GOT3 (cell line): ENCODE data around the gene GABBR2.
"Not testable (repeated sequence)": the region's sequence is repeated elsewhere in the genome, so short reads cannot be mapped to it uniquely, and the experiment has no call there.

Source experiments
- DNase-seq: peaks from one replicate; lab custom pipeline; 2025; ENCODE audit warnings: mixed read lengths; lab: John Stamatoyannopoulos, UW

Gene GABBR2

DNA sequence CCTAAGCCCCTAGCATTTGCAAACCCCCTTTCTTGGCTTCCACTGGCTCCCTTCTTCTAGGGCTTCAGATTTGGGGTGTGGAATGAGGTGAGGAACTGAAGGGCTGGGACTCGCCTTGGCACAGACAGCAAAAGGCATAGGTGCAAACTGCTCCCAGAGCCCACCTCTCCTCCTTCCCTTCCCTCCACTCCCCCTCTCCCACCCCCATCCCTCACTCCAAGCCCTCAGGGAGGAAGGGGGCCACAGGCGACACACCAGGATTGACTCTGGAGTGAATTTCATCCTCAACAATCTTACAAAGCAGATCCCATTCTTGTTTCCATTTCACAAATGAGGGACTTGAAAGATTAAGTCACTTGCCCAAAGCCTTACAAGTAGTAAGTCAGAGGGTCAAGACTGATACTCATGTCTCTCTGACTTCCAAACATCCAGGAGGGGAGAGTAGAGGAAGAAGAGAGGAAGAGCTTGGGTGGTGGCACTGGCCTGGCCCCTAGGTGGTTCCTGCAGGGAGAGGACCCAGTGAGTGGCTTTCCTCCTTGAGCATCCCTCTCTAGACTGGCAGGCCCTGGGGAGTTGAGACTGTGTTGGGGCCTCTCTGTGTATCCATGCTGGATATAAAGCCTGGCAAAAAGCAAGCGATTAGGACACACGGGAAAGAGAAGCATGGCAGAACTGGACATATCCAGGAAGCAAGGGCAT, 193.1 kb downstream of the GABBR2 start:
- DNase-seq = no peak

DNA sequence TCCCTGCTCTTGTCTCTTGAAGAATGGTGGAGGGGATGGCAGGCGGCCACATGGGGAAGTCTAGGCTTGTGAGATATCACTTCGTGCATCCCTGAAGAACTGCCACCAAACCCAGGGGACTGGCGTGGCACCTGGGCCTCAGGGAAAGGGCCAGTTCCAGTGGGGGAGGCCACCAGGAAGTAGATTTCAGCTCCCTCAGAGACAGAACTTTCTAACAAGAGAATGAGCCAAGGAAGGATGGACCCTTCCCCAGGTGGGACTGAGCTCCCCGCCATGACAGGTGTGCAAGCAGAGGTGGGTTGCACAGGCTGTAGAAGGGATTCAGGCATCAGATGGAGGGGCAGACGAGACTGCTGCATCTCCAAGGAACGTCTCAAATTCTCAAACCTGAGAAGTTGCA, 193.9 kb downstream of the GABBR2 start:
- no peak for DNase-seq

- not testable (repeated sequence) for DNase-seq
Observed at GRCh38 chr9:98508217-98508919, 200.4 kb downstream of the GABBR2 start.

GRCh38 chr9:98506422-98507054, 202.2 kb downstream of the GABBR2 start:
- no peak for DNase-seq

GRCh38 chr9:98504298-98505282, 204.1 kb downstream of the GABBR2 start:
- DNase-seq = no peak

- no peak for DNase-seq
Observed at GRCh38 chr9:98503867-98504266, 204.9 kb downstream of the GABBR2 start.

- DNase-seq = no peak
Observed at GRCh38 chr9:98502976-98503325, 205.8 kb downstream of the GABBR2 start.

GRCh38 chr9:98502311-98502975, 206.3 kb downstream of the GABBR2 start:
- DNase-seq = no peak

- DNase-seq = no peak
Observed at GRCh38 chr9:98501819-98502218, 206.9 kb downstream of the GABBR2 start.

DNA sequence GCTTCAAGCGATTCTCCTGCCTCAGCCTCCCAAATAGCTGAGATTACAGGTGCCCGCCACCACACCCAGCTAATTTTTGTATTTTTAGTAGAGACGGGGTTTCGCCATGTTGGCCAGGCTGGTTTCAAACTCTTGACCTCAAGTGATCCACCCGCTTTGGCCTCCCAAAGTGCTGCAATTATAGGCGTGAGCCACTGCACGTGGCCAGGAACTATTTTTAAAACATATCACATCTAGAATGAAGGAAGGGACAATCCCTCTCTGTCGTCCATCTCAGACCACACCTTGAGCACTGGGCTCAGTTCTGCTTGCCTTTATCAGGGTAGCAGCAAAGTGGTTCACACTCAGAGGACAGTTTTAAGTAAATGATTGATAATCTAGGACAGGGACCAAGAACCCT, 207.5 kb downstream of the GABBR2 start:
- DNase-seq = not testable (repeated sequence)

- DNase-seq = no peak
Observed at GRCh38 chr9:98500337-98500919, 208.3 kb downstream of the GABBR2 start.

DNA sequence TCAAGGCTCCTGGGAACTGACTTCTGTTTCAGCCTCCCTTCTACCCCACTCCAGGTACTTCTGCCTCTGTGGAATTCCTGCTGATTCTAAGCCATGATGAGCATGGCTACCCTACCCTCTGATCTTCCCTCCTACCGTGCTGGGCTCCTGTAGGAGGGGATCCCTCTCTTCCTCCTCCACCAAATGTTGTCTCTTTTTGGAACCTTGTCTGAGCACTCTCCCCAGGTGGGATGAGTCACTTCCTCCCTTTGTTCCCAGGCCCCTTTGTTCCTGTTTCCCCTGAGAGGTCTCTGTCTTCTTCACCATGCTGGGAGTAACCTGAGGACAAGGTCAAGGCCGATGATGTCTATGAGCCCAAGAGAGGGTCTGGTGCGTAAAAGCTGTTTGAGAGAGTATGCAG, 213.2 kb downstream of the GABBR2 start:
- no peak for DNase-seq

DNA sequence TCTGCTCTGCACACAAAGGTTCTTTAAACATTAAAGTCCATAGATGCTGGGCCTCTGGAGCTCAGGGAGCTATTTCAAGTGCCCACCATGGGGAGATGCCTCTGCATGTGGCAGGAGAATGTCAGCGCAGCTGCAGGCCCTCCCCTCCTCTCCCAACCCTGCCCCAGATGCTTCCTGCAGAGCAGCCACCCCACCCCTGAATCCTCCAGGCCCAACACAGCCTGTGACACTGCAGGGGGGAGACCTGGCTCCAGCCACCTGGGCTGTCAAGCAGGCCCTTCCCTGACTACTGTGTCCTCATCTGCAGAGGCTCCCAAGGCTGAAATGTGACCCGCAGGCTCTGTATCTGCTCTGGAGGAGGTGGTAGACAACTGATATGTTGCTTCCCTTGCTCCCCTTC, 213.9 kb downstream of the GABBR2 start:
- DNase-seq = no peak

GRCh38 chr9:98491828-98492227, 216.9 kb downstream of the GABBR2 start:
- DNase-seq = no peak

GRCh38 chr9:98491231-98491651, 217.5 kb downstream of the GABBR2 start:
- no peak for DNase-seq

DNA sequence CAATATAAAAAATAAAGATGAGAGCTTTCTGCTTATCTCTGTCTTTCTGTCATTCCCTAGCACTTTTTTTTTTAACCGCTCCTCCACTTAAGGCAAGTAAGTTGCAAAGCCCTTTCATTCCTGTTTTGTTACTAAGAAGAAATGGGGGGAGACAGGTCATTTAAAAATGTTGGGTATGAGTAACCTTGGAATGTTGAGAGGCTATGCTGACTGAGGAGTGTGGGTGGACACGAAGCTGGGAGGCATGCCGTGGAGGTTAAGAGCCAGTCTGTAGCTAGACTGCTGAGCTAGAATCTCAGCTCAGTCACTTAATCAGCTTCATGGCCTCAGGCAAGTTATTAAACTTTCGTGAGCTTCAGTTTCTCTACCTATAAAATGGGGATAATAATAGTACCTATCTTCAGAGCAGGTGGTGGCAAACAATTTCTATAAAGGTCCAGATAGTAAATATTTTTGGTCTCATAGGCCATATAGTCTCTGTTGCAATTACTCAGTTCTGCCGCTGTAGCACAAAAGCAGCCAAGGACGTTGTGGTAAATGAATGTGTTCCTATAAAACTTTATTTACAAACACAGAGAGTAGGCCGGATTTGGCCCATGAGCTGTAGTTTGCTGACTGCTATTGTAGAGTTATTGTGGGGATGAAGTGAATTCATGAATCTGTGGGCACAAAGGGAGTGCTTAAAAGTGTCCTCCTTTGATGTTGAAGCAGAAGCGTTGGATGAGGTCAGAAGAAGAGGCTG, 220.0 kb downstream of the GABBR2 start:
- no peak for DNase-seq

DNA sequence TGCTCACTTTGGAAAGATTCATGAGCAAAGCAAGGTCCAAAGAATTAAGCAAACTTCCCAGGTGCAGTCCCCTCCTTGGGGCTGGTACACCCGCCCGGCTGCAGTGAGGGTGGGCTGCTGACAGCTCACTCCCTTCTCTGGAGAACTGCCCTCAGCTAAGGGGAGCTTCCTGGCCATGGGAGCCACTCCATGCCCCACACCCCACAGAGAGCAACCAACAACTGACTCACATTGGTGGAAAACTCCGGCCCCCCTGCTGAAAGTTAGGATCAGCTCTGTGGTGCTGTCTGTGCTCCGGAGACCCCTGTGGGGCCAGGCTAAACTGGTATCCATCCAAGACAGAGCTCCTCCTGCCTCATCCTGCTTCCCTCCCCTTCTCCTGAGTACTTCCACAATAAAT, 223.0 kb downstream of the GABBR2 start:
- DNase-seq = no peak

DNA sequence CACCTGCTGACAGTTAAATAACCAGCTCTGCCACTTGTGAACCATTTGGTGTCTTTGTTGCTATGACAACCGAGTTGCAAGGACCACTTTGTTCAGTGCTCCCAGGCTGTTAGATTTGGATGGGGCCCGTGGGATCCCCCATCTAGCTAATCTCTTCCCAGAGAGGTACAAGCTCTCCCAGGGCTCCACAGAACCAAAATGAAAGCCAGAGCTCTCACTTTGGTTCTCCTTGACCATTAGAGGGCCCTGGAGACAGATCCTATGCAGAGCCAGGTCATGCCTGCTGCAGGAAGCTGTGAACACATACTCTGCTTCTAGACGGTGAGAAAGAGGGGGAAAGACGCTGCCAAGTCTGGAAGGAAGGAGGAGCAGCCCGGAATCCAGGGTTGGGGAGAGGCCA, 224.6 kb downstream of the GABBR2 start:
- DNase-seq = no peak

DNA sequence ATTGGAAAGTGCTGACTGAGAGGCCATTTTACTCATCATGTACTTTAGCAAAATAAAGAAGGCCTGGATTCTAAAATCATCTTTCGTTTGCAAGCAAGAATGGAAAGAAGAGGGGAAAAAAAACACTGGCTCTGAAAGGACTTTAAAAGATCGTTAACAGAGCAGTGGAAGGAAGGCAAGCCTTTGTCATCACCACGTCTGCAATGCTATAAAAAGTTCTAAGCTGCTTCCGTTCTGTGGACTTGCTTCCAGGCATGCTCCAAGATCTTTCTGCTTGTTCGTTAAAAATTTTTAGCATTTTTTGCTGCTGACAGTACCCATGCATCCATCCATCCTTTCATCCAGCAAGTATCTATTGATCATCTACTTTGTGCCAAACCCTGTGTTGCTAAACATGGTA, 226.5 kb downstream of the GABBR2 start:
- no peak for DNase-seq

- no peak for DNase-seq
Observed at GRCh38 chr9:98481676-98482075, 227.1 kb downstream of the GABBR2 start.
